Measurements from ENCODE around the gene C1R. TPM values are rescaled to one million over a fixed set of nuclear protein-coding genes. Genes with fewer than 3 reads are reported as not detected.

C1R gene
- total and polyA plus RNA-seq, 2 of the 8 experiments (the other 6 are each of a cell fraction or from before 2014, with no cell fraction given), result 6.9 to 16.3 TPM

DNA sequence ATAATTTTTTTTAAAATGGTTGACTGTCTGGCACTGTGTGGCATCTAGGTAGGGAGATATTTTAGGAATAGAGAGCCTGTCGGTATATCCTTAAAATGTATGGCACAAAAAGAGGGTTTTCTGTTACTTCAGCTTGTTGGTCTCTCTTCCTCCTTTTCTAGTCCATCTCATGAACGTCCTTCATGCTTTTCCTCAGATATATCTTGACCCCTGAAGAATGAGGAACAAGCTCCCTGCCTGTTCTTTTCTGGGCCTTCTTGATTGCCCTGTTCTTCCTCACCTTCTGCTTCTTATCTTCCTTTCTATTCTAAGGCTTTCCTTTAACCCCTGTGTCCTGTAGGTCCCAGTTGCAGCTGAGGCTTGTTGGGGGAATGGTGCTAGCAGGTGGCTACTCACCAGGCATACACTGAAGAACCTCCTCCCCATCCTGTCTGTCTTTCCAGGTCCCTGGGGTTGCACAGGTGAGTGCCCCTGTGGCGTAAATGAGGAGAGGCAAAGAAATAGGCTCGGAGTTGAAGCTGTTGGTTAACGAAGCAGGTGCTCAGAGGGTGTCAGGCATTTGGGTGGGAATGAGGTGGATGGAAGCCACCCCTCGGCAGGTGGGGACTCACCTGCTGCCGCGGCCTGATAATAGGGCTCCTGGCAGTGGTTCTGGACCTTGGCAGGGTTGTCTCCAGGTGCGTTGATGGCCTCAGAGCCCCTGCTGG is 7.2 kb upstream of the C1R start:
- H2BK5ac ChIP-seq (ENCODE audit: low read depth, low read length), result no peak overlapping the region
- no peaks in the 10 kb centered on the region for H3K79me2 ChIP-seq (ENCODE audit: control insufficient read depth in 1 of 2, insufficient read depth in 2 of 2, low read length in 2 of 2)
- H3K4ac ChIP-seq (replicated peaks; ENCODE audit: insufficient read length, low read depth, low read length), result no peak overlapping the region
- no peak overlapping the region for H3K14ac ChIP-seq (ENCODE audit: insufficient read length)
- no peaks in the 10 kb centered on the region for H3K9me3 ChIP-seq (ENCODE audit: insufficient read depth in 2 of 2, low read depth in 1 of 2, low read length in 1 of 2)
- H2AFZ ChIP-seq (ENCODE audit: low read length), result no peak overlapping the region
- no peak overlapping the region for H2AK5ac ChIP-seq (ENCODE audit: low read depth, low read length)
- peaks cover 0 to 11% (median 2%) of the 10 kb centered on the region in 4 experiments; a peak in 3 of 8 replicates for H3K36me3 ChIP-seq (ENCODE audit: control insufficient read depth in 2 of 4, insufficient read depth in 4 of 4, low read length in 3 of 4)
- ChIA-PET CTCF (ENCODE audit: partially characterized antibody) (interaction anchor here (0.7 to 2.0 kb wide), 6 partner anchors 9 to 137 kb away, joined by 3 to 12 read pairs (median 4); partner anchors contain the start of gene C1RL), POLR2A (ENCODE audit: partially characterized antibody) (interaction anchor here (1.0 to 2.3 kb wide), 4 partner anchors 8 to 13 kb away, joined by 3 to 11 read pairs (median 4); partner anchors contain the start of gene C1RL)
- no peak overlapping the region for H3K4me2 ChIP-seq (ENCODE audit: insufficient read depth in 1 of 2, low read depth in 2 of 2, low read length in 2 of 2)
- H3K27me3 ChIP-seq (replicated peaks in 1 of 4; ENCODE audit: control insufficient read depth in 3 of 4, extremely low read depth in 1 of 4, insufficient read depth in 3 of 4, low read length in 3 of 4), result no peaks in the 10 kb centered on the region
- H4K91ac ChIP-seq (replicated peaks; ENCODE audit: insufficient read length, low read length), result no peak overlapping the region
- no peak overlapping the region for H3K4me3 ChIP-seq (ENCODE audit: extremely low read depth in 1 of 4, insufficient read depth in 2 of 4, low read depth in 3 of 4, low read length in 4 of 4)
- no peak for DNase-seq (ENCODE audit: low read depth in 1 of 2, low spot score in 2 of 2)
- H3K23ac ChIP-seq (ENCODE audit: insufficient read length), result no peak overlapping the region
- no peak overlapping the region for H3K9ac ChIP-seq (replicated peaks in 1 of 4; ENCODE audit: extremely low read depth in 1 of 4, low read depth in 3 of 4, low read length in 3 of 4)
- H3K18ac ChIP-seq (ENCODE audit: extremely low read depth, low read length), result no peak overlapping the region
- no peak overlapping the region for H4K5ac ChIP-seq (ENCODE audit: insufficient read length, low read depth, low read length)
- H4K20me1 ChIP-seq (replicated peaks in 1 of 2; ENCODE audit: control insufficient read depth in 1 of 2, insufficient read depth in 2 of 2, low read length in 2 of 2), result peaks cover 0 to 6% of the 10 kb centered on the region in 2 experiments
- no peak for FAIRE-seq
- H2BK12ac ChIP-seq (ENCODE audit: low read depth, low read length), result no peak overlapping the region
- no peaks in the 10 kb centered on the region for H3K23me2 ChIP-seq (ENCODE audit: low read depth, low read length)
- no peak overlapping the region for H2BK15ac ChIP-seq (ENCODE audit: low read length)
- H3K27ac ChIP-seq (ENCODE audit: low read depth, low read length), result no peak overlapping the region
- H2BK20ac ChIP-seq (ENCODE audit: low read length), result no peak overlapping the region
- H2BK120ac ChIP-seq (replicated peaks; ENCODE audit: low read depth, low read length), result no peak overlapping the region
- no peak overlapping the region; the same call in 1 of the 2 replicates for H4K8ac ChIP-seq (ENCODE audit: extremely low read depth, insufficient read depth, low read length)
- H3K56ac ChIP-seq (replicated peaks; ENCODE audit: insufficient read length, low read depth, low read length), result no peak overlapping the region
- H3K79me1 ChIP-seq (ENCODE audit: low read depth, low read length), result peaks cover 2% of the 10 kb centered on the region; the same call in 1 of the 2 replicates
- 92% methylated on average over 9 of the region's 9 CpGs; no CpG with 5 or more reads in 1 of the 2 experiments for WGBS, 2 experiments (ENCODE audit: extremely low coverage in 1 of 2, insufficient coverage in 1 of 2, insufficient read length in 1 of 2, insufficient replicate concordance in 2 of 2, low coverage in 1 of 2, low lambda C conversion rate in 2 of 2, missing lambda C conversion rate in 1 of 2)
- H3K4me1 ChIP-seq (replicated peaks in 1 of 4; ENCODE audit: control insufficient read depth in 3 of 4, insufficient read depth in 4 of 4, low read length in 3 of 4), result peaks cover 0 to 2% (median 0%) of the 10 kb centered on the region in 4 experiments; a peak in 1 of 7 replicates
- TF ChIP-seq, protein P1, sequence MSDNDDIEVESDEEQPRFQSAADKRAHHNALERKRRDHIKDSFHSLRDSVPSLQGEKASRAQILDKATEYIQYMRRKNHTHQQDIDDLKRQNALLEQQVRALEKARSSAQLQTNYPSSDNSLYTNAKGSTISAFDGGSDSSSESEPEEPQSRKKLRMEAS (IDR thresholded peaks at IDR 0.05), result no peak
- TF ChIP-seq EP300 (IDR thresholded peaks at IDR 0.05; ENCODE audit: borderline replicate concordance in 1 of 2, low read depth in 2 of 2, low read length in 2 of 2), result no peak
- no peak for TF ChIP-seq YY1 (IDR thresholded peaks at IDR 0.05; ENCODE audit: low read depth, low read length)
- TF ChIP-seq SUZ12 (IDR thresholded peaks at IDR 0.05; ENCODE audit: low read length), result no peak
- no peak for TF ChIP-seq KDM1A (IDR thresholded peaks at IDR 0.05; ENCODE audit: borderline replicate concordance, low read length)
- no peak for TF ChIP-seq PHF8 (conservative IDR thresholded peaks at IDR 0.05; ENCODE audit: low read depth, low read length)
- no peak for TF ChIP-seq TCF12 (IDR thresholded peaks at IDR 0.05; ENCODE audit: low read depth, low read length)
- TF ChIP-seq ATF3 (IDR thresholded peaks at IDR 0.05; ENCODE audit: insufficient read depth, low read depth, low read length), result no peak
- no peak for TF ChIP-seq SIRT6 (IDR thresholded peaks at IDR 0.05; ENCODE audit: low read length)
- TF ChIP-seq CBX5 (IDR thresholded peaks at IDR 0.05; ENCODE audit: low read depth, low read length), result no peak
- TF ChIP-seq ASH2L (IDR thresholded peaks at IDR 0.05; ENCODE audit: low read length), result no peak
